GM21717 (cell line): ENCODE measurements around the gene FBN1.

Experiments used
- ATAC-seq: cut with Tn5 transposase; IDR thresholded peaks from one replicate; pipeline ENCODE4 v1.9.1; 2021; ENCODE audit warnings: mild to moderate bottlenecking, moderate library complexity; ENCODE audit not compliant: unreplicated experiment

FBN1 gene

DNA sequence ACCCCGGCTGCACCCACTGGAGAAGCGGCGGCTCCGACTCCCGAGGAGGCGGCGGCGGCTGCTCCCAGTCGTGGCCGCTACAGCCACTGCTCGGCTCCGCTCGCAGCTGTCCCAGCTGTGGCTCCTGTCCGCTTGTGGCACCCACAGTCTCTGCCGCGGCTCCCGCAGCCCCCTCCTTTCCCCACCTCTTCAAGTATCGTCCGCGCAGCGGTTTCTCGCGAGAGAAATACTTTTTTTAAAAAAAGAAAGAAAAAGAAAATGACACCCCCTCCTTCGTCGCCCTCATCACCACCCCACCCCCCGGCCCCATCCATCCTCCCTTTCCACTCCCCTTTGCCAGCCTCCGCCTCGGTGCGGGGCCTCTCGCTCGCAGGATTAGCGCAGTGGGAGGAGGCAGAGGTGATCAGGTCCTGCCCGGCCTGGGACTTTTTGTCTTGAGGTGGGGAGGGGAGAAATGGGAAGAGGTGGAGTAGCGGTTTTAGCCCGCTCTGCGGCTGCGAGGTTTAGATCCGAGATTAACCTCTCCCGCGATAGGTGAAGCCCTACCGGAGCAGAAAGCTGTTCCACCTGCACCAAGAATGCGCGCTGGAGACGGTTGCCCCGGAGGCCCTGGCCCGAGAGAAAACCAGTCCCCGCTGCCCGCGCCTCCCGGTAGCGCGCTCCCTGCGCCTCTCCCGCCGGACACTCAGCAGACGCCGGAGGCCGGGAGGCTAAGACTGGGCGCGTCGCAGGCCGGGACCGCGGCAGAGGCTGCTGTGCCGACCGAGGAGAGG lies at the start of gene FBN1:
Gene FBN1 (minus strand): TSS at position 152 of the 773 bp plus-strand sequence. CDS start 940 bp downstream, outside the sequence.
- peak; percentile 59 for ATAC-seq

- no peak for ATAC-seq
Measured at GRCh38 chr15:48693484-48693883, 48.0 kb upstream of the FBN1 start.

DNA sequence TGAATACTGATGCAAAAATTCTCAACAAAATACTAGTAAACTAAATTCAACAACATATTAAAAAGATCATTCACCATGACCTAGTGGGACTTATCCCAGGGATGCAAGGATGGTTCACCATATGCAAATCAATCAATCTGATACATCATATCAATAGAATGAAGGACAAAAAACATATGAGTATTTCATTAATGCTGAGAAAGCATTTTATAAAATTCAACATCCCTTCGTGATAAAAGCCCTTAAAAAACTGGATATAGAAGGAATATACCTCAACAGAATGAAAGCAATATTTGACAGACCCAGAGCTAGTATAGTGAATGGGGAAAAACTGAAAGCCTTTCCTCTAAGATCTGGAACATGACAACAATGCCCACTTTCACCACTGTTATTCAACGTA lies 43.0 kb upstream of the FBN1 start:
- no peak for ATAC-seq

- no peak for ATAC-seq
Measured at GRCh38 chr15:48683991-48684765, 38.7 kb upstream of the FBN1 start.

- ATAC-seq: no peak
Measured at GRCh38 chr15:48682942-48683651, 37.6 kb upstream of the FBN1 start.

GRCh38 chr15:48681353-48681752 lies 35.8 kb upstream of the FBN1 start:
- no peak for ATAC-seq

- no peak for ATAC-seq
Measured at GRCh38 chr15:48680841-48681240, 35.3 kb upstream of the FBN1 start.

- ATAC-seq: no peak
Measured at GRCh38 chr15:48679952-48680351, 34.4 kb upstream of the FBN1 start.

DNA sequence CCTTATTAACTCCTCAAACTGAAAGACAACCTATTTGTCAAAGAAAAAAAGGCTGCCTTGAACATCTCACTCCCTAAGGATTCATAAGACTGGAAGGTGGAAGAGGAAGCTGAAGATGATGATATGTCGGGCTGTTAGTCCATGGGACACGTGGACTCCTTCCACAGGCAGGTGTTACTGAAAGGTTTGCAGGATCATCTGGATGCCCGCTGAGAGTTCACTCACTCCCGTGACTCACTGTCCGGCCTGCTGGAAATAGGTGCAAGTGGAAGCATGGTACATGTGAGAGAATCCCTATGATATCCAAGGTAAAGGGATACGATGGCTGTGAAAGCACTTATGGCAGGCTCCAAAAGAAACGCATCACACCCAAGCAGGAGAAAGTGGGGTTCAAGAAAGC lies 33.3 kb upstream of the FBN1 start:
- ATAC-seq: no peak

GRCh38 chr15:48677821-48678220 lies 32.3 kb upstream of the FBN1 start:
- ATAC-seq: no peak

DNA sequence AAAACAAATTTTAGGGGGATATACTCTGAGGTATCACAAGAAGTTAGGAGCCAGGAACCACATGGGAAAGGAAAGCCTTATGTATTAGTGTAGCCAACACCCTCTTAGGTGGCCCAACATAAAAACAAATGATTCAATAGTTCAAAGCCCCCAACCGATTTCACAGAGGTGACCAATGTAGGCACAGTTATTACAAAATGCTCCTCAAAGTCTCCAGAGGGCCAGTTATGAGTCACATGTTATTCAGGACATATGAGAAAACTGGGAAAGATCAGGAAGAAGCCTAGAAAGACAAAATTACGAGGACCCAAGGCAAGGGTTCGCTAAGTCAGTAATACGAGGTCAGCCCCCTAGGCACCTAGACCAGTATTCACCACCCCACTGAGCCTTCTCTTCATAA lies 29.9 kb upstream of the FBN1 start:
- no peak for ATAC-seq

DNA sequence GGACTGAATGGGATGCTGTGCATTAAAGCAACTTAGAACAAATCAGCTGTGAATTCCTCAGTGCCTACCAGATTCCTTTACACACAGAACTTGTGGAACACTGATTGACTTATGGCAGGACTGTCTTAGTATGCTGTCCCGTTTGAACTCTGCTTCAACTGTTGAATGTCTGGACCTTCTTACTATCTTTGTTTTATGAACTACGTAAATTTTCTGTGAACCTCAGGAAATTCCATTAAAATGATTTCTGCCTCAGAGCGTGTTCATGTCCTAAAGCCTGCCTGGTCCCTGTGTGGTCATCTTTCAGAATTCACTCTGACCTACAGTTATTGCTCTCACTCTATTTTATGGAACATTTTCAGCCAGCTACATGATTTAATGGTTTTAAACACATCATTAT lies 29.4 kb upstream of the FBN1 start:
- ATAC-seq: no peak

- ATAC-seq: no peak
Measured at GRCh38 chr15:48672206-48672605, 26.7 kb upstream of the FBN1 start.

- no peak for ATAC-seq
Measured at GRCh38 chr15:48671103-48672022, 25.9 kb upstream of the FBN1 start.

- no peak for ATAC-seq
Measured at GRCh38 chr15:48667701-48668100, 22.2 kb upstream of the FBN1 start.

GRCh38 chr15:48664436-48664835 lies 18.9 kb upstream of the FBN1 start:
- ATAC-seq: no peak

DNA sequence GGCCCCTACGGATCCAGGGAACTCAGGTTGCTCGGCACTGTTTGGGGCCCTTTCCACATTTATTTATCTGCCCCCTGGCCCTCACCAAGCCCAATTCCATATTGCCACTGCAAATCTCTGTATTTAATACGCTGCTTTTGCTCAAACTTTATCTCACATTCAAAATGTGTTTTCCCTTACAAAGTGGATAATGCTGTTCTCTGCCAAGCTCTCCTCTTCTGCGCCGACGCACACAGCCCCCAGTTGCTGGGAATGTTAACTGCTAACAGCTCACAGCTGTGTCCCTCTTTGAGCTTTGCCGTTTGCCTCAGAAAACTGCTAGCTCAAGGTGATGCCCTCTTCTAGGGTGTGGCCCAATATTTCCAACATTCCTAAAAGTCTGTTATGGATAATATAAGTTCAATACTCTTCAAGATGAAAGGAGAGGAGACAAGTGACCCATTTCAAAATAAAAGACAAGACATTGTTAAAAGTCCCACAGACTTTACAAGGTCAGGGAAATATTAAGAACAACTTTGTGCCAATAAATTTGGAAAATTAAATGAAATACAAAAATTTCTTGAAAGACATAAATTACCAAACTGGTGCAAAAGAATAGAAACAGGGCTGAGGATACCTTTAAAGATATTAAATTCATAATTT lies 12.6 kb upstream of the FBN1 start:
- no peak for ATAC-seq

- no peak for ATAC-seq
Measured at GRCh38 chr15:48654801-48655200, 9.3 kb upstream of the FBN1 start.

- no peak for ATAC-seq
Measured at GRCh38 chr15:48653913-48654670, 8.6 kb upstream of the FBN1 start.
